Jurkat, Clone E6-1 (cell line): Measurements from ENCODE around the gene DPYSL4.

Source experiments
- DNase-seq: peaks from one replicate; pipeline ENCODE4 v3.0.0-alpha.2; 2011; ENCODE audit warnings: low read depth, low spot score
- H3K4me3 ChIP-seq: 2 replicates; pipeline ENCODE4 v1.5.1; 2011; ENCODE audit warnings: mild to moderate bottlenecking, low read length, control low read depth, moderate library complexity

Gene DPYSL4

GRCh38 chr10:132231656-132232022 lies 44.9 kb downstream of the DPYSL4 start:
- no peak overlapping the region for H3K4me3 ChIP-seq
- no peak for DNase-seq

DNA sequence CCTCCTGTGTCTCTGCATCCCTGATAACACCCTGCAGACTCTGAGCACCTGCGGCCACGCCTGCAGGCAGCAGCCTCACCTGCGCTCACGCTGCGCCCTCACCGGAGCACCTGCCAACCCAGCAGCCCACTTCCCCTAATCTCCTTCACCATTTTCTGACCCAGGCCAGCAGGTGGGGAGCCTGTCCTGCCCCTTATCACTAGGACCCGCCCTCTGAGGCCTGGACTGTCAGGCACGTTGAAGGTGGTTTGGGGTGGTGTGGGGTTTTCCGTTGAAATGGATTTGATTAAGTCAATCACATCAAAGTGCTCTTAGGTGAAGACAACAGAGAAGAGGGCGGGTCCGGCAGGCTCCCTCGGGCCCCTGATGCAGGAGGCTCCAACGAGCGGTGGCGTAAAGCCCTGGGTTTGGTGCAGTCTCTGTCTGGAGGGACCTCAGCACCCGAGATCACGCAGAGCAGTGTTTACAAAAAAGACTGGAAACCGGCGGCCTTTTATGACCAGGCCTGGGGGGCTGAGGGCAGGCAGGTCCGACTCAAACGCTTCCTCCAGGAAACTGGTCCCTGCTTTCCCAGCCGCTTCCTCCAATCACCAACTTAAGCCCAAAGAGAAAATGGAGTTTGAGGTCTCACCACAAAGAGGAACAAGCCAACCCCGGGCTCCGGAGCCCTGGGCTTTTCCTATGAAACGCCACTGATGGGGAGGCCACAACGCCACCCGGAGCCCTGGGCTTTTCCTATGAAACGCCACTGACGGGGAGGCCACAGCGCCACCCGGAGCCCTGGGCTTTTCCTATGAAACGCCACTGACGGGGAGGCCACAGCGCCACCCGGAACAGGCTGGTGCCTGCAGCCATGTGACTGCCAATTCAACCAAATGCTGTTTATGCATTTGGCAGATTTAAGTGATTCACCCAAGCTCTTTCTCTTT lies 45.5 kb downstream of the DPYSL4 start:
- DNase-seq = no peak
- H3K4me3 ChIP-seq = no peak overlapping the region

- H3K4me3 ChIP-seq = no peak overlapping the region
- no peak for DNase-seq
Observed at GRCh38 chr10:132232981-132233380, 46.2 kb downstream of the DPYSL4 start.

GRCh38 chr10:132233501-132234085 lies 46.8 kb downstream of the DPYSL4 start:
- H3K4me3 ChIP-seq = no peak overlapping the region
- DNase-seq = no peak

DNA sequence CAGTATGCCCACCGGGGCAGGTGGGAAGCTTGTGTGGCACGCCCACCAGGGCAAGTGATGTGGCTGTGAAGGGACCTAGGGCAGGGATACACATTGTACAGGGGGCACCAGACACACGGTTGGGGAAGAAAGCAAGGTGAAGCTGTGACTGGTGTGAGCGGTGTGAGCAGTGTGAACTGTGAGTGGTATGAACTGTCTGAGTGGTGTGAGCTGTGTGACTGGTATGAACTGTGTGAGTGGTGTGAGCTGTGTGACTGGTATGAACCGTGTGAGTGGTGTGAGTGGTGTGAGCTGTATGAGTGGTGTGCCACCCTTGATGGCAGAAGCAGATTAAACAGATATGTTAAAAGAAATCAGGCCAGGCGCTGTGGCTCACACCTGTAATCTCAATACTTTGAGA lies 48.1 kb downstream of the DPYSL4 start:
- H3K4me3 ChIP-seq = no peak overlapping the region
- DNase-seq = no peak

GRCh38 chr10:132236161-132236560 lies 49.4 kb downstream of the DPYSL4 start:
- H3K4me3 ChIP-seq = no peak overlapping the region
- DNase-seq = no peak

DNA sequence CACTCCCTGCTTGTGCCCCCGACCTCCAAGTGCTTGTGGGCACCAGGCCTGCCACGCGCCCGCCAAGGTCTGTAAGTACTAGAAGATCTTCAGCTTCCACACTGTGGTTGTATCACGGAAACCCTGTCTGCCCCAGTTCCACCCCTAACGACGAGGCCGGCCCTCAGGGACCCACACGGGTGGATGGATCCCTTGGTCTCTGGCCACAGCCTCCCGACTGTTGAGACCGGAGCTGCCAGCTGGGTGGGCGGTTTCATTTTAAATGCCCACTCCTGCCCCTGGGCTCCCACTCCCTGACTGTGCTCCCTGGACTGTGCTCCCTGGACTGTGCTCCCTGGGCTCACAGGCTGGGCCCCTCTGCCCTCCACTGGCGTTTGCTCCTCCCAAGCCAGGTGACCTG lies 50.1 kb downstream of the DPYSL4 start:
- DNase-seq = no peak
- H3K4me3 ChIP-seq = no peak overlapping the region

- DNase-seq = no peak
- H3K4me3 ChIP-seq = no peak overlapping the region
Observed at GRCh38 chr10:132237396-132237795, 50.6 kb downstream of the DPYSL4 start.

- no peak for DNase-seq
- no peak overlapping the region for H3K4me3 ChIP-seq
Observed at GRCh38 chr10:132237871-132238270, 51.1 kb downstream of the DPYSL4 start.

GRCh38 chr10:132238371-132239125 lies 51.8 kb downstream of the DPYSL4 start:
- DNase-seq = no peak
- H3K4me3 ChIP-seq = no peak overlapping the region

GRCh38 chr10:132239126-132240031 lies 52.6 kb downstream of the DPYSL4 start:
- no peak overlapping the region for H3K4me3 ChIP-seq
- no peak for DNase-seq

- no peak for DNase-seq
- no peak overlapping the region for H3K4me3 ChIP-seq
Observed at GRCh38 chr10:132240156-132240555, 53.4 kb downstream of the DPYSL4 start.

GRCh38 chr10:132240581-132240980 lies 53.8 kb downstream of the DPYSL4 start:
- no peak overlapping the region for H3K4me3 ChIP-seq
- no peak for DNase-seq

- H3K4me3 ChIP-seq = no peak overlapping the region
- DNase-seq = no peak
Observed at GRCh38 chr10:132241086-132241485, 54.3 kb downstream of the DPYSL4 start.

GRCh38 chr10:132241496-132241895 lies 54.7 kb downstream of the DPYSL4 start:
- no peak overlapping the region for H3K4me3 ChIP-seq
- DNase-seq = no peak

DNA sequence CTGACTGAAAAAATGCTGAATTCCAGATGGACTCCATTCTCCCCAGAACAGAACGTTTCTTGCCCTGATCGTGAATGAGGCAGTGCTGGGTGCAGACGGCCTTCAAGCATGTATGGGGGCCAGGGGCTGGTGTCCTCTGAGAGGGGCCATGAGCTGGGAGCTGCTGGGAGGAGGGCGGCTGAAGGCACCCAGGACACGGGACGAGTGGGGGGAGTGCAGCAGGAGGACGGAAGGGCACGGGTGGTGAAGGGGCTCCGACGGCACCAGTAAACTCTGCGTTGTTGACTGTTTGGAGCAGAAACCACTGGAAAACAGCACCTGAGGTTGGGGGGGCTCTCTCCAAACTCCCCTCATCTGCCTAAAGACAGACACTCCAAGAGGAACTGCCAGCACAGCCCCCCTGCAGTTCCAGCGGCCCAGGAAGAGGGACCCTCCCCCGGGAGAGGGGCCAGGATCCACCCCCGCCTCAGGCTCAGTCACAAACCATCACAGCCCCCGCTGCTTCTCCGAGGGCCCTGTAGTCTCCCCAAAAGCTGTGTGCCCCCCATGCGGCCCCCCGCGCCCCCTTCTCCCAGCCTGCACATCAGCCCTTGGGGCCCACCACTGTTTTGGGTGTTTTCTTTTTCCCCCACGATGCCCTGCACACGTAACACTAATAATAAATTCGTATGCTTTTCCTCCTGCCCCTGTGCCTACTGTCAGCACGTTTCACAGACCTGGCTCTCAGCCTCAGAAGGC lies 55.5 kb downstream of the DPYSL4 start:
- DNase-seq = no peak

GRCh38 chr10:132243141-132243540 lies 56.4 kb downstream of the DPYSL4 start:
- H3K4me3 ChIP-seq = no peak overlapping the region
- no peak for DNase-seq

More for the DNA sequence above, 55.5 kb downstream of the DPYSL4 start:
- no peak overlapping the region for H3K4me3 ChIP-seq

GRCh38 chr10:132243626-132244025 lies 56.9 kb downstream of the DPYSL4 start:
- no peak for DNase-seq
- no peak overlapping the region for H3K4me3 ChIP-seq
